Measurements from ENCODE around the gene PON3.

PON3 gene

DNA sequence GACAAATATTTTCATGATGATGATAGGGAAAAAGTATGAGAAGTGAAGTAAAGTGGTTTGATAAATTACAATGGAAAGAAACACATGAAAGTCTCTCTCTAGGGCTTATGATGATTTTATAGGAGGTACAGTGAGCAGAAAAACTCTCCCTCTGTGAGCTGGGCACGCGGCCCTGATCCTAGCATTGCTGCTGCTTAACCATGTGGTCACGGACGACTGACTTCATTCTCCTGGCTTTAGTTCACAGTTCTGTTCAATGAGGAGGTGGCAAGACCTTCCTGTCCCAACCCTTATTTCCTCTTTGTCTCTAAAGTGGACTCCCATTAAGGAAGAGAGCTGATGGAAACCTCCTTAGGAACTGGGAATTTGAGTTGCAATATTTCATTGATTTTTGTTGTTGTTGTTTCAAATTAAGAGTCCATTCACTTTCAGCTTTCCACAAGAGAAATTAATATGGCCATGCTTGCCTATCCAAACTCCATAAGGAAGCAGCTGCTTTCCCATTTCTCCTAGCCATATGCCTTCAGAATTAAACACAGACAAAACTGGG lies 8.2 kb upstream of the PON3 start:
- no peaks in the 10 kb centered on the region for H3K9me2 ChIP-seq (replicated peaks; ENCODE audit: insufficient read depth, low read length)
- no peaks in the 10 kb centered on the region for H3F3A ChIP-seq (ENCODE audit: insufficient read depth, low read length)
- H3K27ac ChIP-seq (ENCODE audit: low read length): no peak overlapping the region
- no peak overlapping the region for H3K4me3 ChIP-seq (ENCODE audit: low read length)
- no peaks in the 10 kb centered on the region for H3K36me3 ChIP-seq (replicated peaks; ENCODE audit: insufficient read depth, low read length)
- no peak overlapping the region for H2AFZ ChIP-seq (ENCODE audit: low read length)
- no peaks in the 10 kb centered on the region for H3K27me3 ChIP-seq (replicated peaks; ENCODE audit: insufficient read depth, low read length)
- DNase-seq: no peak
- H3K9me3 ChIP-seq (replicated peaks; ENCODE audit: insufficient read depth, low read length): no peaks in the 10 kb centered on the region
- TF ChIP-seq EZH2 (optimal IDR thresholded peaks at IDR 0.05; ENCODE audit: low read depth, low read length) (no peak), EZH2phosphoT487 (IDR thresholded peaks at IDR 0.05; ENCODE audit: low read length) (no peak)
- TF ChIP-seq, protein P1, sequence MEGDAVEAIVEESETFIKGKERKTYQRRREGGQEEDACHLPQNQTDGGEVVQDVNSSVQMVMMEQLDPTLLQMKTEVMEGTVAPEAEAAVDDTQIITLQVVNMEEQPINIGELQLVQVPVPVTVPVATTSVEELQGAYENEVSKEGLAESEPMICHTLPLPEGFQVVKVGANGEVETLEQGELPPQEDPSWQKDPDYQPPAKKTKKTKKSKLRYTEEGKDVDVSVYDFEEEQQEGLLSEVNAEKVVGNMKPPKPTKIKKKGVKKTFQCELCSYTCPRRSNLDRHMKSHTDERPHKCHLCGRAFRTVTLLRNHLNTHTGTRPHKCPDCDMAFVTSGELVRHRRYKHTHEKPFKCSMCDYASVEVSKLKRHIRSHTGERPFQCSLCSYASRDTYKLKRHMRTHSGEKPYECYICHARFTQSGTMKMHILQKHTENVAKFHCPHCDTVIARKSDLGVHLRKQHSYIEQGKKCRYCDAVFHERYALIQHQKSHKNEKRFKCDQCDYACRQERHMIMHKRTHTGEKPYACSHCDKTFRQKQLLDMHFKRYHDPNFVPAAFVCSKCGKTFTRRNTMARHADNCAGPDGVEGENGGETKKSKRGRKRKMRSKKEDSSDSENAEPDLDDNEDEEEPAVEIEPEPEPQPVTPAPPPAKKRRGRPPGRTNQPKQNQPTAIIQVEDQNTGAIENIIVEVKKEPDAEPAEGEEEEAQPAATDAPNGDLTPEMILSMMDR (IDR thresholded peaks at IDR 0.05; ENCODE audit: low read length): no peak
- H3K4me2 ChIP-seq (ENCODE audit: low read depth, low read length): no peak overlapping the region
- H4K20me1 ChIP-seq (ENCODE audit: insufficient read depth, low read length): no peaks in the 10 kb centered on the region
- H3K9ac ChIP-seq (ENCODE audit: low read length): no peak overlapping the region
- H3K79me2 ChIP-seq (ENCODE audit: low read length): no peaks in the 10 kb centered on the region
- H3K4me1 ChIP-seq (ENCODE audit: low read length): no peaks in the 10 kb centered on the region

GRCh38 chr7:95398155-95398940 lies 2.2 kb upstream of the PON3 start:
- no peaks in the 10 kb centered on the region for H3F3A ChIP-seq (ENCODE audit: insufficient read depth, low read length)
- no peaks in the 10 kb centered on the region for H3K79me2 ChIP-seq (ENCODE audit: low read length)
- no peak for TF ChIP-seq EZH2 (optimal IDR thresholded peaks at IDR 0.05; ENCODE audit: low read depth, low read length)
- no peak for TF ChIP-seq EZH2phosphoT487 (IDR thresholded peaks at IDR 0.05; ENCODE audit: low read length)
- TF ChIP-seq, protein P1 (IDR thresholded peaks at IDR 0.05; ENCODE audit: low read length): no peak
- no peaks in the 10 kb centered on the region for H3K4me1 ChIP-seq (ENCODE audit: low read length)
- no peaks in the 10 kb centered on the region for H3K9me2 ChIP-seq (replicated peaks; ENCODE audit: insufficient read depth, low read length)
- H3K9me3 ChIP-seq (replicated peaks; ENCODE audit: insufficient read depth, low read length): no peaks in the 10 kb centered on the region
- H4K20me1 ChIP-seq (ENCODE audit: insufficient read depth, low read length): no peaks in the 10 kb centered on the region
- no peak overlapping the region for H2AFZ ChIP-seq (ENCODE audit: low read length)
- H3K4me3 ChIP-seq (ENCODE audit: low read length): no peak overlapping the region
- no peak overlapping the region for H3K9ac ChIP-seq (ENCODE audit: low read length)
- DNase-seq: no peak
- H3K27ac ChIP-seq (ENCODE audit: low read length): no peak overlapping the region
- H3K4me2 ChIP-seq (ENCODE audit: low read depth, low read length): no peak overlapping the region
- no peaks in the 10 kb centered on the region for H3K27me3 ChIP-seq (replicated peaks; ENCODE audit: insufficient read depth, low read length)
- no peaks in the 10 kb centered on the region for H3K36me3 ChIP-seq (replicated peaks; ENCODE audit: insufficient read depth, low read length)

DNA sequence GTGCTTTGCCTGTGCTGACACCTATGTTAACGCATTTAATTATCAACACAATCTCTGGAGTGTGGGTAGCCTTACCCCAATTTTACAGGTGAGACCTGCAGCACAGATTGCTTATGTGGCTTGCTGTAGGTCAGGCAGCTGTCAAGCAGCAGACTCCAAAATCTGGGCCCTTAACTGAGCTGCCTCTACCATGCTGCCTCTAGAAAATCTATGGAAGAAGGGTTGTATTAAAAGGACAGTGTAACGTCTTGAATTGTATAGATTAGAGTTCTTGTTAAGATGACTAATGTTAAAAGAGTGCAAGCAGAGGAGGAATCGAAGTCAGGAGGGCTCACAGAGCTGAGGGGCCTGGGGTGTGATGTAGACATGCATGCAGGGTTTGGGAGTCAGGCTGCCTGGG lies 1.2 kb upstream of the PON3 start:
- Histone ChIP-seq H3K4me1 (ENCODE audit: low read length) (no peaks in the 10 kb centered on the region), H3F3A (ENCODE audit: insufficient read depth, low read length) (no peaks in the 10 kb centered on the region), H3K9me2 (replicated peaks; ENCODE audit: insufficient read depth, low read length) (no peaks in the 10 kb centered on the region), H3K4me2 (ENCODE audit: low read depth, low read length) (no peak overlapping the region), H3K4me3 (ENCODE audit: low read length) (no peak overlapping the region), H3K9ac (ENCODE audit: low read length) (no peak overlapping the region), H4K20me1 (ENCODE audit: insufficient read depth, low read length) (no peaks in the 10 kb centered on the region), H3K27me3 (replicated peaks; ENCODE audit: insufficient read depth, low read length) (no peaks in the 10 kb centered on the region), H3K27ac (ENCODE audit: low read length) (no peak overlapping the region), H3K79me2 (ENCODE audit: low read length) (no peaks in the 10 kb centered on the region), H2AFZ (ENCODE audit: low read length) (no peak overlapping the region), H3K36me3 (replicated peaks; ENCODE audit: insufficient read depth, low read length) (no peaks in the 10 kb centered on the region), H3K9me3 (replicated peaks; ENCODE audit: insufficient read depth, low read length) (no peaks in the 10 kb centered on the region)
- TF ChIP-seq, protein P1 (IDR thresholded peaks at IDR 0.05; ENCODE audit: low read length): no peak
- no peak for TF ChIP-seq EZH2 (optimal IDR thresholded peaks at IDR 0.05; ENCODE audit: low read depth, low read length)
- no peak for TF ChIP-seq EZH2phosphoT487 (IDR thresholded peaks at IDR 0.05; ENCODE audit: low read length)
- no peak for DNase-seq
